Memory B cell (primary cell): ENCODE results near the gene AHNAK.

ENCODE experiments used
- ATAC-seq: fragments of 150-1000 bp; cut with Tn5 transposase; 2 replicates; pipeline ENCODE4 v1.10.0; 2021; ENCODE audit warnings: low read depth, mild to moderate bottlenecking, moderate library complexity
- DNase-seq, 2 donors: peaks; one replicate each; pipeline ENCODE4 v3.0.0; 2022; ENCODE audit warnings: low spot score in 2 of 2
- H3K27ac Mint-ChIP-seq: one replicate; pipeline ENCODE4 v1.8.0; 2022; ENCODE audit warnings: mild to moderate bottlenecking, moderate library complexity, mixed read lengths
- H3K27me3 Mint-ChIP-seq: one replicate; pipeline ENCODE4 v1.8.0; 2022; ENCODE audit warnings: mixed read lengths
- H3K36me3 Mint-ChIP-seq: one replicate; pipeline ENCODE4 v1.8.0; 2022; ENCODE audit warnings: mild to moderate bottlenecking, mixed read lengths
- H3K4me1 Mint-ChIP-seq: one replicate; pipeline ENCODE4 v1.8.0; 2022; ENCODE audit warnings: mixed read lengths
- H3K4me3 Mint-ChIP-seq: one replicate; pipeline ENCODE4 v1.8.0; 2022; ENCODE audit warnings: mild to moderate bottlenecking, moderate library complexity, mixed read lengths
- H3K9me3 Mint-ChIP-seq: one replicate; pipeline ENCODE4 v1.8.0; 2022; ENCODE audit warnings: mixed read lengths

AHNAK gene

GRCh38 chr11:62418136-62418535, 128.5 kb downstream of the AHNAK start:
- no peaks in the 10 kb centered on the region for H3K36me3 Mint-ChIP-seq
- no peaks in the 10 kb centered on the region for H3K9me3 Mint-ChIP-seq
- no peaks in the 10 kb centered on the region for H3K4me1 Mint-ChIP-seq
- no peak overlapping the region for H3K27ac Mint-ChIP-seq
- DNase-seq: no peak
- H3K27me3 Mint-ChIP-seq: peaks cover 2% of the 10 kb centered on the region
- no peak overlapping the region for H3K4me3 Mint-ChIP-seq
- ATAC-seq: no peak

- H3K36me3 Mint-ChIP-seq: no peaks in the 10 kb centered on the region
- H3K9me3 Mint-ChIP-seq: no peaks in the 10 kb centered on the region
- no peak overlapping the region for H3K4me3 Mint-ChIP-seq
- ATAC-seq (no peak), DNase-seq (no peak)
- H3K27ac Mint-ChIP-seq: no peak overlapping the region
- H3K27me3 Mint-ChIP-seq: peaks cover 2% of the 10 kb centered on the region
- no peaks in the 10 kb centered on the region for H3K4me1 Mint-ChIP-seq
Observed at GRCh38 chr11:62416596-62416995, 130.0 kb downstream of the AHNAK start.

GRCh38 chr11:62413060-62413696, 133.4 kb downstream of the AHNAK start:
- Mint-ChIP-seq H3K27ac (no peak overlapping the region), H3K4me1 (no peaks in the 10 kb centered on the region), H3K9me3 (no peaks in the 10 kb centered on the region), H3K4me3 (no peak overlapping the region), H3K36me3 (no peaks in the 10 kb centered on the region), H3K27me3 (peaks cover 2% of the 10 kb centered on the region)
- ATAC-seq (no peak), DNase-seq (no peak)

- H3K9me3 Mint-ChIP-seq: no peaks in the 10 kb centered on the region
- DNase-seq (no peak), ATAC-seq (no peak)
- H3K27ac Mint-ChIP-seq: no peak overlapping the region
- H3K36me3 Mint-ChIP-seq: no peaks in the 10 kb centered on the region
- H3K4me3 Mint-ChIP-seq: no peak overlapping the region
- H3K27me3 Mint-ChIP-seq: peaks cover 2% of the 10 kb centered on the region
- H3K4me1 Mint-ChIP-seq: no peaks in the 10 kb centered on the region
Observed at GRCh38 chr11:62411524-62411923, 135.1 kb downstream of the AHNAK start.

GRCh38 chr11:62410972-62411371, 135.6 kb downstream of the AHNAK start:
- no peak for ATAC-seq
- Mint-ChIP-seq H3K36me3 (no peaks in the 10 kb centered on the region), H3K4me3 (no peak overlapping the region), H3K9me3 (no peaks in the 10 kb centered on the region), H3K4me1 (no peaks in the 10 kb centered on the region), H3K27me3 (peaks cover 2% of the 10 kb centered on the region), H3K27ac (no peak overlapping the region)
- DNase-seq: no peak

- Mint-ChIP-seq H3K9me3 (no peaks in the 10 kb centered on the region), H3K4me1 (no peaks in the 10 kb centered on the region), H3K36me3 (no peaks in the 10 kb centered on the region), H3K4me3 (no peak overlapping the region), H3K27ac (no peak overlapping the region), H3K27me3 (peaks cover 2% of the 10 kb centered on the region)
- DNase-seq (no peak), ATAC-seq (no peak)
Observed at GRCh38 chr11:62409831-62410230, 136.8 kb downstream of the AHNAK start.

- H3K9me3 Mint-ChIP-seq: no peaks in the 10 kb centered on the region
- no peaks in the 10 kb centered on the region for H3K36me3 Mint-ChIP-seq
- H3K4me1 Mint-ChIP-seq: peaks cover 5% of the 10 kb centered on the region
Observed at GRCh38 chr11:62406034-62406433, 140.6 kb downstream of the AHNAK start.

GRCh38 chr11:62404901-62405300, 141.7 kb downstream of the AHNAK start:
- Mint-ChIP-seq H3K36me3 (no peaks in the 10 kb centered on the region), H3K27me3 (peaks cover 3% of the 10 kb centered on the region), H3K4me3 (no peak overlapping the region), H3K9me3 (no peaks in the 10 kb centered on the region), H3K4me1 (peaks cover 5% of the 10 kb centered on the region), H3K27ac (no peak overlapping the region)
- DNase-seq: no peak
- no peak for ATAC-seq

More at GRCh38 chr11:62406034-62406433, 140.6 kb downstream of the AHNAK start:
- Mint-ChIP-seq H3K4me3 (no peak overlapping the region), H3K27ac (no peak overlapping the region), H3K27me3 (peaks cover 3% of the 10 kb centered on the region)
- DNase-seq: no peak
- no peak for ATAC-seq

GRCh38 chr11:62404435-62404834, 142.2 kb downstream of the AHNAK start:
- H3K36me3 Mint-ChIP-seq: no peaks in the 10 kb centered on the region
- peaks cover 3% of the 10 kb centered on the region for H3K27me3 Mint-ChIP-seq
- H3K27ac Mint-ChIP-seq: no peak overlapping the region
- H3K4me1 Mint-ChIP-seq: peaks cover 5% of the 10 kb centered on the region
- no peak for ATAC-seq
- no peak for DNase-seq
- no peak overlapping the region for H3K4me3 Mint-ChIP-seq
- no peaks in the 10 kb centered on the region for H3K9me3 Mint-ChIP-seq

- H3K9me3 Mint-ChIP-seq: no peaks in the 10 kb centered on the region
- DNase-seq: no peak
- ATAC-seq: no peak
- peaks cover 5% of the 10 kb centered on the region for H3K4me1 Mint-ChIP-seq
- H3K27ac Mint-ChIP-seq: no peak overlapping the region
- H3K27me3 Mint-ChIP-seq: peaks cover 9% of the 10 kb centered on the region
- H3K36me3 Mint-ChIP-seq: no peaks in the 10 kb centered on the region
- H3K4me3 Mint-ChIP-seq: no peak overlapping the region
Observed at GRCh38 chr11:62402960-62403730, 143.5 kb downstream of the AHNAK start.

GRCh38 chr11:62402226-62402959, 144.2 kb downstream of the AHNAK start:
- peaks cover 9% of the 10 kb centered on the region for H3K27me3 Mint-ChIP-seq
- no peak overlapping the region for H3K4me3 Mint-ChIP-seq
- no peak overlapping the region for H3K27ac Mint-ChIP-seq
- H3K4me1 Mint-ChIP-seq: peaks cover 5% of the 10 kb centered on the region
- H3K36me3 Mint-ChIP-seq: no peaks in the 10 kb centered on the region
- ATAC-seq: no peak
- no peaks in the 10 kb centered on the region for H3K9me3 Mint-ChIP-seq
- no peak for DNase-seq

GRCh38 chr11:62401811-62402210, 144.8 kb downstream of the AHNAK start:
- Mint-ChIP-seq H3K27ac (no peak overlapping the region), H3K4me3 (no peak overlapping the region), H3K4me1 (peaks cover 5% of the 10 kb centered on the region), H3K9me3 (no peaks in the 10 kb centered on the region), H3K36me3 (no peaks in the 10 kb centered on the region), H3K27me3 (peaks cover 9% of the 10 kb centered on the region)
- ATAC-seq (no peak), DNase-seq (no peak)

GRCh38 chr11:62401356-62401755, 145.2 kb downstream of the AHNAK start:
- no peak overlapping the region for H3K27ac Mint-ChIP-seq
- DNase-seq (no peak), ATAC-seq (no peak)
- peaks cover 5% of the 10 kb centered on the region for H3K4me1 Mint-ChIP-seq
- H3K4me3 Mint-ChIP-seq: no peak overlapping the region
- H3K9me3 Mint-ChIP-seq: no peaks in the 10 kb centered on the region
- H3K36me3 Mint-ChIP-seq: no peaks in the 10 kb centered on the region
- peaks cover 9% of the 10 kb centered on the region for H3K27me3 Mint-ChIP-seq

GRCh38 chr11:62400760-62401159, 145.8 kb downstream of the AHNAK start:
- H3K27ac Mint-ChIP-seq: no peak overlapping the region
- DNase-seq (no peak), ATAC-seq (no peak)
- peaks cover 9% of the 10 kb centered on the region for H3K27me3 Mint-ChIP-seq
- no peaks in the 10 kb centered on the region for H3K9me3 Mint-ChIP-seq
- H3K4me3 Mint-ChIP-seq: no peak overlapping the region
- H3K36me3 Mint-ChIP-seq: no peaks in the 10 kb centered on the region
- peaks cover 5% of the 10 kb centered on the region for H3K4me1 Mint-ChIP-seq
